ENCODE data around the gene SH2D5.

The SH2D5 gene

GRCh38 chr1:20712215-20712577, 20.3 kb downstream of the SH2D5 start:
- no peaks in the 10 kb centered on the region for H3K36me3 ChIP-seq (ENCODE audit: control insufficient read depth, insufficient read depth, low read length)
- DNase-seq, result no peak
- H3K4me3 ChIP-seq (ENCODE audit: insufficient read depth, low read depth, low read length, poor library complexity, severe bottlenecking), result no peak overlapping the region
- no peaks in the 10 kb centered on the region for H3K27me3 ChIP-seq (replicated peaks; ENCODE audit: control insufficient read depth, insufficient read depth, low read length, poor library complexity, severe bottlenecking)
- peaks cover under 1% of the 10 kb centered on the region for H3K4me1 ChIP-seq (ENCODE audit: control insufficient read depth, insufficient read depth, low read length, poor library complexity, severe bottlenecking)
- H3K27ac ChIP-seq (ENCODE audit: insufficient read depth, low read length, poor library complexity, severe bottlenecking), result no peak overlapping the region
- H3K9me3 ChIP-seq (ENCODE audit: control insufficient read depth, low read length), result no peaks in the 10 kb centered on the region

- DNase-seq, result no peak
- H3K4me1 ChIP-seq (ENCODE audit: control insufficient read depth, insufficient read depth, low read length, poor library complexity, severe bottlenecking), result no peaks in the 10 kb centered on the region
- no peaks in the 10 kb centered on the region for H3K36me3 ChIP-seq (ENCODE audit: control insufficient read depth, insufficient read depth, low read length)
- no peak overlapping the region for H3K27ac ChIP-seq (ENCODE audit: insufficient read depth, low read length, poor library complexity, severe bottlenecking)
- H3K4me3 ChIP-seq (ENCODE audit: insufficient read depth, low read depth, low read length, poor library complexity, severe bottlenecking), result no peak overlapping the region
- H3K9me3 ChIP-seq (ENCODE audit: control insufficient read depth, low read length), result no peaks in the 10 kb centered on the region
- H3K27me3 ChIP-seq (replicated peaks; ENCODE audit: control insufficient read depth, insufficient read depth, low read length, poor library complexity, severe bottlenecking), result no peaks in the 10 kb centered on the region
These were observed 21.0 kb downstream of the SH2D5 start for GRCh38 chr1:20711285-20712214.

DNA sequence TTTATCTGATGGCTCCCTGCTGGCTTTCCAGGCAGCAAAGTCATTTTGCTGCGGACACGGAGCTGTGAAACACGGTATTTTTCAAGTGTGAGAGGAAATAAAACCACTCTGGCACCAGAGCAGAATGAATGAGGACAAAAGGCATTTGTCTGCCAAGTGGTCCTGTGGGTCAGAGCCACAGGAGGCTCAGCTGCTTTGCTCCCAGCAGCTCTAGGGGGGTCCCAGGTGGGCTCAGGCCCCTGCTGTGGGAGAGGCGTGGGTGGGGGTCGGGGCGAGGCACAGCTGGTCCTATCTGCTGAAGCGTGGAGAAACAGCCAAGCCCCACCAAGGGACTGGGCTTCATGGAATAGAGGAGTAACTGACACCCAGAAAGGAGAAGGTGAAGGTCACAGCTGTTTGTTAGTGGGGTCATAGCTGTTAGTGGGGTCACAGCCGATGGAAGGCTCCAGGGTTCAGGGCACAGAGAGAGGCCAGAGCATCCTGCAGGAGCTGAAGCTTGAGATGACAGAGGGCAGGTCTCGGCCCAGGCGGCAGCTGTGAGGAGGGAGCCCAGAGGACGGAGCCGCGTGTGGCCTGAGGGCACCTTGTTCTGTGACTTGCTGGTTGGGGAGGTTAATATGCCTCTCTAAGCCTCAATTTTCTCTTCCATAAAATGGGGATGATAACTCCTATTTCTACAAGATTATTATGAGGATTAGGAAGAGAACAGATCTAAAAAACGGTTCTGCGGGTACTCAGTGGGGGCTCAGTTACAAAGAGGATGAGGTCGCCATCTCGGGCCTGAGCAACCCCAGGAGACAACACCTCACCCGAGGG, 21.8 kb downstream of the SH2D5 start:
- no peaks in the 10 kb centered on the region for H3K9me3 ChIP-seq (ENCODE audit: control insufficient read depth, low read length)
- H3K4me3 ChIP-seq (ENCODE audit: insufficient read depth, low read depth, low read length, poor library complexity, severe bottlenecking), result no peak overlapping the region
- no peaks in the 10 kb centered on the region for H3K4me1 ChIP-seq (ENCODE audit: control insufficient read depth, insufficient read depth, low read length, poor library complexity, severe bottlenecking)
- no peaks in the 10 kb centered on the region for H3K27me3 ChIP-seq (replicated peaks; ENCODE audit: control insufficient read depth, insufficient read depth, low read length, poor library complexity, severe bottlenecking)
- no peak overlapping the region for H3K27ac ChIP-seq (ENCODE audit: insufficient read depth, low read length, poor library complexity, severe bottlenecking)
- H3K36me3 ChIP-seq (ENCODE audit: control insufficient read depth, insufficient read depth, low read length), result no peaks in the 10 kb centered on the region
- DNase-seq, result no peak

GRCh38 chr1:20709868-20710267, 22.6 kb downstream of the SH2D5 start:
- DNase-seq, result no peak
- Histone ChIP-seq H3K27me3 (replicated peaks; ENCODE audit: control insufficient read depth, insufficient read depth, low read length, poor library complexity, severe bottlenecking) (no peaks in the 10 kb centered on the region), H3K4me1 (ENCODE audit: control insufficient read depth, insufficient read depth, low read length, poor library complexity, severe bottlenecking) (no peaks in the 10 kb centered on the region), H3K36me3 (ENCODE audit: control insufficient read depth, insufficient read depth, low read length) (no peaks in the 10 kb centered on the region), H3K4me3 (ENCODE audit: insufficient read depth, low read depth, low read length, poor library complexity, severe bottlenecking) (no peak overlapping the region), H3K27ac (ENCODE audit: insufficient read depth, low read length, poor library complexity, severe bottlenecking) (no peak overlapping the region), H3K9me3 (ENCODE audit: control insufficient read depth, low read length) (no peaks in the 10 kb centered on the region)

GRCh38 chr1:20708891-20709290, 23.6 kb downstream of the SH2D5 start:
- no peaks in the 10 kb centered on the region for H3K36me3 ChIP-seq (ENCODE audit: control insufficient read depth, insufficient read depth, low read length)
- no peak overlapping the region for H3K27ac ChIP-seq (ENCODE audit: insufficient read depth, low read length, poor library complexity, severe bottlenecking)
- DNase-seq, result no peak
- no peaks in the 10 kb centered on the region for H3K4me1 ChIP-seq (ENCODE audit: control insufficient read depth, insufficient read depth, low read length, poor library complexity, severe bottlenecking)
- H3K9me3 ChIP-seq (ENCODE audit: control insufficient read depth, low read length), result no peaks in the 10 kb centered on the region
- no peak overlapping the region for H3K4me3 ChIP-seq (ENCODE audit: insufficient read depth, low read depth, low read length, poor library complexity, severe bottlenecking)
- no peaks in the 10 kb centered on the region for H3K27me3 ChIP-seq (replicated peaks; ENCODE audit: control insufficient read depth, insufficient read depth, low read length, poor library complexity, severe bottlenecking)

- Histone ChIP-seq H3K4me3 (ENCODE audit: insufficient read depth, low read depth, low read length, poor library complexity, severe bottlenecking) (no peak overlapping the region), H3K9me3 (ENCODE audit: control insufficient read depth, low read length) (no peaks in the 10 kb centered on the region), H3K27me3 (replicated peaks; ENCODE audit: control insufficient read depth, insufficient read depth, low read length, poor library complexity, severe bottlenecking) (no peaks in the 10 kb centered on the region), H3K27ac (ENCODE audit: insufficient read depth, low read length, poor library complexity, severe bottlenecking) (no peak overlapping the region), H3K4me1 (ENCODE audit: control insufficient read depth, insufficient read depth, low read length, poor library complexity, severe bottlenecking) (no peaks in the 10 kb centered on the region), H3K36me3 (ENCODE audit: control insufficient read depth, insufficient read depth, low read length) (no peaks in the 10 kb centered on the region)
- no peak for DNase-seq
These were observed 24.4 kb downstream of the SH2D5 start for GRCh38 chr1:20708057-20708456.

DNA sequence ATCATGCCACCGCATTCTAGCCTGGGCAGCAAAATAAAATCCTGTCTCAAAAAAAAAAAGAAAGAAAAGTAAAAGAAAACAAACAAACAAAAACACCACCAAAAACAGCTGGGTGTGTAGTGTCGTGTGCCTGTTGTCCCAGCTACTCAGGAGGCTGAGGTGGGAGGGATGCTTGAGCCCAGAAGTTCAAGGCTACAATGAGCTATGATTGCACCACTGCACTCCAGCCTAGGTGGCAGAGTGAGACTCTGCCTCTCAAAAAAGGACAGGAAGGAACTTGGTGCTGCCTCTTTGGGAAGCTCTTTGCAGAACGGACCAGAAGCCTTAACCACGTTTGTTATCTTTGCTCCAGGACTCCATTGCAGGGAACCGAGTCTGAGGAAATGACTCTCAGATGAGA, 25.7 kb downstream of the SH2D5 start:
- Histone ChIP-seq H3K36me3 (ENCODE audit: control insufficient read depth, insufficient read depth, low read length) (no peaks in the 10 kb centered on the region), H3K4me3 (ENCODE audit: insufficient read depth, low read depth, low read length, poor library complexity, severe bottlenecking) (no peak overlapping the region), H3K27me3 (replicated peaks; ENCODE audit: control insufficient read depth, insufficient read depth, low read length, poor library complexity, severe bottlenecking) (no peaks in the 10 kb centered on the region), H3K4me1 (ENCODE audit: control insufficient read depth, insufficient read depth, low read length, poor library complexity, severe bottlenecking) (no peaks in the 10 kb centered on the region), H3K27ac (ENCODE audit: insufficient read depth, low read length, poor library complexity, severe bottlenecking) (no peak overlapping the region), H3K9me3 (ENCODE audit: control insufficient read depth, low read length) (no peaks in the 10 kb centered on the region)
- no peak for DNase-seq

DNA sequence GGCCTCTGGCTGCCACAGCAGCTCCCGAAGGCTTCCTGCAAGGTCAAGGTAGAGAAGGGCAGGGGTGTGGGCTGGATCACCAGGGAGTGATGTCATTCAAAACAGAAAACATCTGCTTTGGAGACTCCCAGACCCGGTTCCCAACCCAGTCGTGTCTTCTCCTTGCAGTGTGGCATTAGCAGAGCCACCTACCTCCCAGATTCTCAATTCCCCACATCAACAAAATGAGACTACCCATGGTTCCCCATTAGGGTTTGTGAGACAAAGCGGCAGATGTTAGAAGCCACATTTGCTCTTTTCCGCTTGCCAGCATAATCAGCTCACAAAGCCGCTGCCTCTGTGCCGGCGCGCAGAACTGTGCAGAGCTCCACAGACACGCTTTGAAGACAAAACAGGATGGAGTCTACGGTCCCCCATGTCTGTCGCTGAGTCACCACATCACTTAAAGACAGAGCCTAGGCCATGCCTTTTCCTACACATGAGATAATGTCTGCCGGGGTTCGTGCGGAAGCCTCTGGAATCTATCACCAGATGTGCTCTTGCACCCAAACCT, 27.2 kb downstream of the SH2D5 start:
- Histone ChIP-seq H3K27me3 (replicated peaks; ENCODE audit: control insufficient read depth, insufficient read depth, low read length, poor library complexity, severe bottlenecking) (no peaks in the 10 kb centered on the region), H3K9me3 (ENCODE audit: control insufficient read depth, low read length) (no peaks in the 10 kb centered on the region), H3K36me3 (ENCODE audit: control insufficient read depth, insufficient read depth, low read length) (no peaks in the 10 kb centered on the region), H3K4me3 (ENCODE audit: insufficient read depth, low read depth, low read length, poor library complexity, severe bottlenecking) (no peak overlapping the region), H3K4me1 (ENCODE audit: control insufficient read depth, insufficient read depth, low read length, poor library complexity, severe bottlenecking) (no peaks in the 10 kb centered on the region), H3K27ac (ENCODE audit: insufficient read depth, low read length, poor library complexity, severe bottlenecking) (no peak overlapping the region)
- no peak for DNase-seq

DNA sequence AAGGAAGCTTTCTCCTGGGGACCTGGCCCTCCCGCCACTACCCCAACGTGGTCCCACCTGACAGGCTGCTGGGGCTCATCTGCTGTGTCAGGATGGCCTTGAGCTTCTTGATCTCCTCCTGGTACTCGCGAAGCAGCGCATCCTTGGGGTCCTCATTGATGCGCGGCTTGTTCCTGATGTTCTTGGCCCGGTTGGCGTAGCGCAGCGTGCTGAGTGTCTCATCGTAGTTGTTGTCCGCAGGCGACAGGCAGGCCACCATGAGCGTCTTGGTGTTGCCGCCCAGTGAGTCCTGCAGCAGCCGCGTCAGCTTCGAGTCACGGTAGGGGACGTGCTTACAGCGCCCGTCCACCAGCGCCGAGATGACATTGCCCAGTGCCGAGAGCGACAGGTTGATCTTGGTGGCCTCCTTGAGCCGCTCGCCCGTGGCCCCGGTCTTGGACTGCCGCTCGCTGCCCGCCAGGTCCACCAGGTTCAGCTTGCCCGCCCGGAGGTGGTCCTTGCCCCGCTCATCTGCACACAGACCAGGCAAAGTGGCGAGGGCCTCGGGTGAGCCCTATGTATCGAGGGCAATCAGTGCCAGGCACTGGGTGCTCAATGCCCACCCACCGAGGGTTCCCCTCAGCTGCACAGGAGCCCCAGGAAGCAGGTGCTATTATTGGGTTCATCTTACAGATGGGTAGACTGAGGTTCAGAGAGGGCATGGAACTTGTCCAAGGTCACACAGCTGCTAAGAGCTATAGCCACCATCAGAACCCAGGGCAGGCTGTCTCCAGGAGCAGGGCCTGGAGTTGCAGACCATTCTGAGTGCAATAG, 27.9 kb downstream of the SH2D5 start:
- H3K9me3 ChIP-seq (ENCODE audit: control insufficient read depth, low read length), result no peaks in the 10 kb centered on the region
- no peaks in the 10 kb centered on the region for H3K27me3 ChIP-seq (replicated peaks; ENCODE audit: control insufficient read depth, insufficient read depth, low read length, poor library complexity, severe bottlenecking)
- H3K4me3 ChIP-seq (ENCODE audit: insufficient read depth, low read depth, low read length, poor library complexity, severe bottlenecking), result no peak overlapping the region
- H3K4me1 ChIP-seq (ENCODE audit: control insufficient read depth, insufficient read depth, low read length, poor library complexity, severe bottlenecking), result no peaks in the 10 kb centered on the region
- no peak for DNase-seq
- H3K36me3 ChIP-seq (ENCODE audit: control insufficient read depth, insufficient read depth, low read length), result no peaks in the 10 kb centered on the region
- H3K27ac ChIP-seq (ENCODE audit: insufficient read depth, low read length, poor library complexity, severe bottlenecking), result no peak overlapping the region

Data from effector memory CD4-positive, alpha-beta T cell (primary cell).